SKM-1 treated with dmso at 0.1 percent for 144 hours (cell line): Measurements from ENCODE around the gene ANKS1B.

Experiments
- DNase-seq: peaks from one replicate; lab custom pipeline; 2025; ENCODE audit not compliant: unreplicated experiment; lab: John Stamatoyannopoulos, UW

ANKS1B gene

DNA sequence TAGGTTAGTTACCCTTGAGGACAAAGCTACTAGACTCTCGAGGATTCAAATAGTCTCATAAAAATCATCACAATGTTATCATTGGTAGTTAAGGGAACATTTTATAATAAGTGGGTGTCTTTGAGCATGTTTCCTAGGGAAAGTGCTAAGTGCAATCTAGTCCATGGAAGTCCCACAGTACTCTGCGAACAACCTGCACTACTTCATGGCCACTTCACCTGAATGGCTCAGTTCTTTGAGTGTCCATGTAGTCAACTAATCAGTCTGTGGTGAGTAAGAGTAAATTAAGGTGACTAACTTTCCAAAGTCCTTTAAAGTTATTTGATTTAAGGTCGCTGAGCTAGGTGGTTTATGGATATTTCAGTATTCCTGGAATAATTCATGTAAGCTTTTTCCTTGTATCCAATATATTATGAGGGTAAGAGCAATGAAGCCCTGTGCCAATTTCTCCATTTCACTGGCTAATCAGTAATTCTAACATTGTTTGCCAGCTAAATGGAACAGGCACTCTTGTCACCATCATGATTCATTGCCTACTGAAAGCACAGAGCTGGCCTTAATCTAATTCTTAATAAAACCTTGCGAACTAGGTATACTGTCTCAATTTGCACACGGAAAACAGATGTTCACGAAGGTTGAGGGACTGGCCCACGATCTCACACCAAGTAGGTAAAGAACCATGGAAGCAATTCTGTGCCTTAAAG, 844.6 kb downstream of the ANKS1B start:
- DNase-seq: no peak

GRCh38 chr12:99138393-99138792, 846.3 kb downstream of the ANKS1B start:
- no peak for DNase-seq

DNA sequence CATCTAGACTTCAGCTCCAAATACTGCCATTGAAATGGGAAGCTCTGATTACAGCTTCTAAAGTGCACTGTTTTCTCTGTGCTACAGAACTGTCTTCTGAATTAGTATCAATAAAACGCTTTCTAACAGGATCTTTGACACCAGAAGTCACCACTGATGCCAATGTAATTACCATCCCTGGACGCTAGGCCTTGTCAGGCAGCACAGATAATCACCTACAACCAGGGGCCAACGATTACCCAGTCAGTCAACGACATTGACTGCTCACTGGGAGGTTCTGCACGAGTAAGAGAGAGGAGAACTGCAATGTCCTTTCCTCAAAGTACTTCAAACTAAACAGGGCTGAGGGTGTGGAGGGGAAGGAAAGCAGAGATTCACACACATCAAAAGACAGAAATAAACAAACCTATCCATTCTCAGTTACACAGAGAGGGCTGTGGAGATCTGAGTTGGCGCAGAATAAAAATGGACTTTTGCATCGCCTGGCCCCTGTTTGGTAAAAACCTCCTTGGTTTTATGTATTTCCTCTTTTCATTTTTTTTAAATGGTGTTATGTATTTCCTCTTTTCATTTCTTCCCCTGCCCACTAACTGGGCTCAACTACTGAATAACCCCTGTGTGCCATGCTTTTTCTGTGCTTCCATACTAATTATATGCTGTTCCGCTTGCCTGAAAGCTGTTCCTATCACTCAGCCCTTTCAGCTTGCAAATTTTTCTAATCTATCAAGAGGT, 847.4 kb downstream of the ANKS1B start:
- peak; percentile 24 for DNase-seq

GRCh38 chr12:99136516-99136915, 848.2 kb downstream of the ANKS1B start:
- no peak for DNase-seq

GRCh38 chr12:99135376-99135775, 849.4 kb downstream of the ANKS1B start:
- no peak for DNase-seq

GRCh38 chr12:99133401-99133800, 851.3 kb downstream of the ANKS1B start:
- DNase-seq: no peak

- no peak for DNase-seq
Observed at GRCh38 chr12:99131751-99132199, 853.0 kb downstream of the ANKS1B start.

GRCh38 chr12:99130808-99131553, 853.8 kb downstream of the ANKS1B start:
- DNase-seq: peak; percentile 12

DNA sequence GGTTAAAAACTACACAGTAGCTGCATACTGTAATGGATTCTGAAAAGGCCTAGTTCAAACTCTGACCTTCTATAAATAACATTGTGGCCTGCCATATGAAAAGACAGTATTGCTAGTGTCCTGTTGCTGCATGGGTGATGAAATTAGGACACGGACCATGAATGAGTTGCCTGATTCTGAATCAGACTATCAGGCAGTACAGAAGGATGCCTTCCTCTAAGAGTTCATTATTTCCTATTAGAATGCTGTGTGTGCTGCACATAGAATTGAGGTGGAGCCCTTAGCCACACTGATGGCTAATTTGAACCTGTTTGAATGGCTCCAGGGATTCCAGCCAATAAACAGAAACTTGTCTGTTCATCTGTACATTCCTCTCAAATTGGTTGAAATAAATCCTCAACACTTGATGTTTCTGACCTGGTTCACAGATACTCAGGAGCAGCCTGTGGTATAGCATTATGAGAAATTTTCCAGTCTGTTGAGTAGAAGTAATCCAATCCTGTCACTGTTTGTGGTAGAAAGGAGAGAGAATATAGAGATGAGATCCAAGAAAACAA, 856.4 kb downstream of the ANKS1B start:
- DNase-seq: no peak

GRCh38 chr12:99122959-99123358, 861.8 kb downstream of the ANKS1B start:
- DNase-seq: no peak

DNA sequence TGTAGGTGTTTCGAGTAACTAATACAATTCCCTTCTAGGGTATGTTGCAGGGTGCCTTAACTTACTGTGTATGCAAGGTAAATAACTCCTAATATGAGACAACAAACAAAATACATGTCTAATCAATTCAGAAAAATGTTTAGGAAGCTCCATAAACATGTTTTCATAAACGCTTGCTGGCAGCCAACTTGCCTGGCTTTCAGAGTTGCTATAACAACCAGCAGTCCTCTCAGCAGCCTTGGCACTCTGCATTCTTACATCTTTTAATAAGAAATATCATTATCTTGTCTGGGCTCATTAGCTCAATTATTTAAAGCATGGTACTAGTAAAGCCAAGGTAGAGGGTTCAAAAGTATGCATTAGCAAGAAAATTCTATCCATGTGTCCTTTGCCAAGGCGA, 862.2 kb downstream of the ANKS1B start:
- DNase-seq: no peak

- no peak for DNase-seq
Observed at GRCh38 chr12:99121546-99121945, 863.2 kb downstream of the ANKS1B start.

GRCh38 chr12:99119943-99120342, 864.8 kb downstream of the ANKS1B start:
- no peak for DNase-seq

GRCh38 chr12:99119449-99119848, 865.3 kb downstream of the ANKS1B start:
- no peak for DNase-seq

GRCh38 chr12:99111600-99111999, 873.1 kb downstream of the ANKS1B start:
- DNase-seq: no peak

- DNase-seq: no peak
Observed at GRCh38 chr12:99110868-99111267, 873.9 kb downstream of the ANKS1B start.

DNA sequence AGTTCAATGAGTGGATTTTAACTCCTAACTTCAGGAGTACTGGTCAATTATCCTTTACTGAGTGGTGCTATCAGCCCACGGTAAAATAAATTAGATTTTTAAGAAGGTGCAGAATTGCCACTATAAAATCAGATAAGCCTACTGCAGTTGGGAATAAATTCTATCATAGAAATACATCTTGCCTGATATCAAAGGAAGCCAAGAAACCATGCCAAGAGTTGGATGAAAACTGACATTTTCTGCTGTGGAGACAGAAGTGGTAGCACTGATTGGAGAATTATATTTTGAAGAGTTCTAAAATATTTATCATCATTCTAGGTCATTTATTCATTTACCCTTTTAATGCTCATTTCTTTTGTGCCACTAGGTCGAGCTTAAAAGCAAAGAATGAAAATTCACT, 874.5 kb downstream of the ANKS1B start:
- DNase-seq: no peak

- no peak for DNase-seq
Observed at GRCh38 chr12:99108924-99109323, 875.8 kb downstream of the ANKS1B start.

DNA sequence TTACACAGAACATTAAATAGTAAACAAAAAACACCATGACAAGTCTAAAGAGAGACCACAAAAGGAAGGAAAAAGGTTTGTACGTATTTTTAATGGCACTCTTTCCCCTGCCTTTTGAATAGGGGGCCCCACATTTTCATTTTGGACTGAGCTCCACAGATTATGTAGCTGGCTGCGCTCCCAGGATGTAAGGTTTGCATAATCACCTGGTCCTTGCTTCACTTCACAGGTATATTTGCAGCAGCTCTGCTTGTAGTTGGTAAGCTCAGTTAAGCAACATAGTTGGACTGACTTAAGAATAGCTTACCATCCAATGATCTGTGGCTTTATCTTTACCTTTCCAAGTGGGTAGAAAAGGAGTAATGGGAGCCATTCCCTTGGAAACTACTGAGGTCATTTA, 885.0 kb downstream of the ANKS1B start:
- DNase-seq: no peak

DNA sequence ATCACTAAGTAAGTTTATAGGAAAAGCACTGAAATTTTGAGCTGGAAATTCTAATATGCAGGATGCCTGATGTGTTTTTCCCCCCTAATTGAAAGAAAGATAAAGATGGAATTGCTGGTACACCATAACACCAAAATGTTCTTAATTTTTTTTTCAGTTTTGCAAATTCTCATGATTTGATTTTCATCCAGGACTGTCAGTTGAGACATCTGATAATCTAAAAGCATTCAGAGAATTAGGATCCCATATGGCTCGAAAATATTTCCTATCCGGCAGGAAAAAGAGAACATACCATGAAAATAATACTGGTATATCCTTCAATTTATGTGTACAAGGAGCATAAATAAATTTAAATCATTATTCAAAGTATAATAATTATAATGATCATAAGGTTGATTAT, 887.6 kb downstream of the ANKS1B start:
- no peak for DNase-seq

GRCh38 chr12:99093166-99093565, 891.6 kb downstream of the ANKS1B start:
- DNase-seq: no peak
